Body of pancreas (tissue), 4 donors: ENCODE measurements around the gene ATG4D. TPM values are rescaled to one million over a fixed set of nuclear protein-coding genes. Genes with fewer than 3 reads are reported as not detected.
A peak's percentile ranks its signal among the peaks of the same experiment; 100 is the strongest.

ENCODE experiments used
- ATAC-seq: fragments of 150-250 bp; one replicate; pipeline ENCODE4 v1.9.1; 2016
- DNase-seq, 4 donors: peaks; one replicate each; pipeline ENCODE4 v3.0.0-alpha.2; 2019
- H3K27ac ChIP-seq, 4 donors: fragments of 200-600 bp; sonication (generic); 1 replicate in 3 of 4; 2 replicates in 1 of 4; pipeline versions ENCODE4 v1.5.1 to v1.6.1; 2016 to 2019; ENCODE audit warnings: mild to moderate bottlenecking in 1 of 4, mixed read lengths in 1 of 4, moderate library complexity in 1 of 4
- H3K27me3 ChIP-seq, 2 donors: fragments of 200-600 bp; sonication (generic); one replicate each; pipeline ENCODE4 v1.6.0; 2016; ENCODE audit warnings: mild to moderate bottlenecking in 1 of 2
- H3K36me3 ChIP-seq, 2 donors: fragments of 200-600 bp; sonication (generic); replicated peaks in 1 of 2; 2 replicates each; pipeline ENCODE4 v1.5.1; 2016; ENCODE audit warnings: low read depth in 2 of 2; ENCODE audit not compliant: insufficient read depth in 1 of 2
- H3K4me1 ChIP-seq: fragments of 200-600 bp; sonication (generic); one replicate; pipeline ENCODE4 v1.6.0; 2016
- H3K4me3 ChIP-seq, 2 donors: fragments of 200-600 bp; sonication (generic); 1 replicate in 1 of 2; 2 replicates in 1 of 2; pipeline ENCODE4 v1.5.1; 2016 to 2019
- H3K9me3 ChIP-seq, 3 donors: fragments of 200-600 bp; sonication (generic); 1 replicate in 2 of 3; 2 replicates in 1 of 3; pipeline ENCODE4 v1.5.1; 2016
- POLR2A ChIP-seq, 3 donors: fragments of 450-650 bp; IDR thresholded peaks; one replicate each; pipeline ENCODE4 v1.6.1; 2016; ENCODE audit warnings: antibody characterized with exemption in 3 of 3, mild to moderate bottlenecking in 2 of 3
- WGBS, 2 donors: methylation state at CpG; one replicate each; pipeline ENCODE4 v1.1.5; 2017; 5-methylcytosine and 5-hydroxymethylcytosine counted together
- intact Hi-C: fragments of 100-400 bp; cut with DNase I; formaldehyde crosslinking; loops from one replicate; pipeline ENCODE4 v1.15.1; 2023
- total RNA-seq, 2 donors: library from RNA; depleted of rRNA; stranded (reverse); fragments of >200 nt; gene quantifications; one replicate each; pipeline ENCODE4 v1.1.0, GENCODE V29; 2016
- TF ChIP-seq, protein P1 (sequence below), 7 experiments: fragments of 450-650 bp in 4 of 7; fragments of 200-600 bp in 3 of 7; sonication (generic) in 3 of 7; IDR thresholded peaks; one replicate each; pipeline ENCODE4 v1.5.1; 2016 to 2019; ENCODE audit warnings: antibody characterized with exemption in 7 of 7

ATG4D gene
- total RNA-seq, 2 donors from 2014 or later: 20.4 to 23.3 TPM

DNA sequence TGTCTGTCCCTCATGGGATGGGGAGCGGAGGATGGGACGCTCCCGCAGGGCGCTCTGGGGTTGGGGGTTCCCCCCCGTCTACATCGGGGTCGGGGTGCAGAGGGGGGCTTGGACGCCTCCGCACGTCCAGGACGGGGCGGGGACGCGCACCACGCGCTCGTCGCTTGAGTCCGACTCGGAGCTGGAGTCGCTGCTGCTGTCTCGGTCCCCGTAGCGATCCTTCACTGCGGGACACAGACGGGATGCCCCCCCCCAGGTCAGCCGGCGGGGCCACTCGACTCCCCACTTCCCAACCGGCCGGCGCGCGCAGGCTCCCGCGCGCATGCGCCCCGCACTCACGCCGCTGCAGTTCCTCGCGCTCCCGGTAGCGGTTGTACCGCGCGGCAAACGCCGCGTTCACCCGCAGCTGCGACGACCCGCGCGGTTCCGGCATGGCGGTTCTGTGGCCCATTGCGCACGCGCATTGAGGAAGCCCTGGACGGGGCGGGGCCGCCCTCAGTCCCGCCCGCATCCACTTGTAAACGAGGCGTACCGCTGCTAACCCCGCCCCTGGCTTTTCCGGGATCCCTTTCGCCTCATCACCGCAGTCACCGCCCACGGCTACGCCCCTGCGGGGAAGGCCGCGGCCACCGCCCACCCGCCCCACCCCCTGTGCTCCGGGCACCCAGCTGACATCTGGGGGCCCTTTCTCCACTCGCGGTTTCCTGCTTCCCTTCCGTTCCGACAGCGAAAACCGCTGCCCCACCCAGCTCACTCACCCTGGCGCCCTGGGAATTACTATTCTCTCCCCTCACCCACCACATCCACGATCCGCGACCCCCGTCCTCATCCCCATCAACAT, 22.1 kb downstream of the ATG4D start, which contains the start of gene KRI1:
Gene KRI1, minus strand, starts transcription at position 444 of the 841 bp plus-strand sequence. Its CDS starts 11 bp downstream, at position 433.
- intact Hi-C loops: no loop called here

DNA sequence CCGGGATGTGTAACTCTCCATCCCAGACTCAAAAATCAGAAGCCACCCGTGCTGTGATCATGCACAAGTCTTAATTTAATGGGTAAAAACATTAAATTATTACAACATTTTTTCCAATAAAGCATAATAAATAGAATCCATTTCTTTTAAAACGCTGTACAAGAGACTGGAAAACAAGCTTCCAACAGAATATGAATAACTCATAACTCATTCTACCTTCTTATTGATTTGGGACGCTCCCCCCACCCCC, 22.6 kb downstream of the ATG4D start:
- Histone ChIP-seq H3K4me1 (peaks cover 37% of the 10 kb centered on the region), H3K9me3 (no peaks in the 10 kb centered on the region), H3K27ac (peak overlapping the region; percentile 68 to 89 (median 74)), H3K36me3 (no peaks in the 10 kb centered on the region), H3K27me3 (no peaks in the 10 kb centered on the region), H3K4me3 (peak overlapping the region in 1 of 2 donors; percentile 78)
- WGBS, 2 donors: 0 to 1% methylated on average over 4 of the region's 4 CpGs
- TF ChIP-seq, protein P1, sequence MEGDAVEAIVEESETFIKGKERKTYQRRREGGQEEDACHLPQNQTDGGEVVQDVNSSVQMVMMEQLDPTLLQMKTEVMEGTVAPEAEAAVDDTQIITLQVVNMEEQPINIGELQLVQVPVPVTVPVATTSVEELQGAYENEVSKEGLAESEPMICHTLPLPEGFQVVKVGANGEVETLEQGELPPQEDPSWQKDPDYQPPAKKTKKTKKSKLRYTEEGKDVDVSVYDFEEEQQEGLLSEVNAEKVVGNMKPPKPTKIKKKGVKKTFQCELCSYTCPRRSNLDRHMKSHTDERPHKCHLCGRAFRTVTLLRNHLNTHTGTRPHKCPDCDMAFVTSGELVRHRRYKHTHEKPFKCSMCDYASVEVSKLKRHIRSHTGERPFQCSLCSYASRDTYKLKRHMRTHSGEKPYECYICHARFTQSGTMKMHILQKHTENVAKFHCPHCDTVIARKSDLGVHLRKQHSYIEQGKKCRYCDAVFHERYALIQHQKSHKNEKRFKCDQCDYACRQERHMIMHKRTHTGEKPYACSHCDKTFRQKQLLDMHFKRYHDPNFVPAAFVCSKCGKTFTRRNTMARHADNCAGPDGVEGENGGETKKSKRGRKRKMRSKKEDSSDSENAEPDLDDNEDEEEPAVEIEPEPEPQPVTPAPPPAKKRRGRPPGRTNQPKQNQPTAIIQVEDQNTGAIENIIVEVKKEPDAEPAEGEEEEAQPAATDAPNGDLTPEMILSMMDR (IDR thresholded peaks at IDR 0.05): no peak
- no peak for TF ChIP-seq POLR2A (IDR thresholded peaks at IDR 0.05)
- ATAC-seq (no peak), DNase-seq (no peak)
- intact Hi-C loops: no loop called here

More for the DNA sequence above, 22.1 kb downstream of the ATG4D start, which contains the start of gene KRI1:
- Histone ChIP-seq H3K4me3 (peak within 1 kb of the TSS; percentile 58 to 78), H3K27me3 (no peaks in the 10 kb centered on the region), H3K4me1 (peaks cover 37% of the 10 kb centered on the region), H3K36me3 (peaks cover 0 to 3% of the 10 kb centered on the region in 2 donors), H3K27ac (peak within 1 kb of the TSS; percentile 68 to 89 (median 74)), H3K9me3 (no peaks in the 10 kb centered on the region)
- peak; percentile 99 for DNase-seq
- WGBS, 2 donors: 0% methylated on average over 9 to 71 of the region's 94 CpGs
- peak; percentile 81 to 86 (median 85) for TF ChIP-seq POLR2A (IDR thresholded peaks at IDR 0.05)
- TF ChIP-seq, protein P1 (IDR thresholded peaks at IDR 0.05): peak; percentile 15 to 81 (median 54)
- ATAC-seq: peak; percentile 78

DNA sequence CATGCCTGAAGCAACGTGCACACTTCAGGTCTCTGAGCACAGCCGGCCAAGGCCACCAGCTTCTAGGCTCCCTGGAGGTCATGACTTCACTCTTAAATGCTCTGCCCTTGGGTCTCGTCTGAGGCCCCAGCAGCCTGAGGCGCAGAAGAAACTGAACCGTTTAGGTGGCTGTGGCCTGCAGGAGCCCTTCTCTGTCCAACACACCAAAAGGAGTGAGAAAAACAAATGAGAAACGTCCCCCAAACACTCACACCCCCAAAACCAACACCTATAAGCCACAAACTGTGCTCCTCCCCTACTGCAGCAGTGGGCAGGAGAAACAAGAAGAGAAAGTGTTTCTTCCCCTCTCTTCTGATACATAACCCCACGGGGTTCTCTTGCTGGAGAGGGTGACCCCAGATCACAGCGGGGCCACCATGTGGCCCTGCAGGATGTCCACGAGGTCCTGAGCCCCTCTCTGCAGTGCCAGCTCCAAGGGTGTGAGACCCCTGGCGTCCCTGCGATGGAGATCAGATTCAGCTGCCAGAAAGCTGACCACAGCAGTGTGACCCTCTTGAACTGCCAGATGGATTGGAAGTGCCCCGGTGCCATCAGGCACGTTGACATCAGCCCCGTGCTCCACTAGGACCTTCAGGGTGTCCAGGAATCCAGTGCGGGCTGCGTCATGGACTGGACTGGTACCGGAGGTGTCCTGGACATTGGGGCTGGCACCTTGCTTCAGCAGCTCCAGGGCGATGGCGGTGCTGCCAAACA, 23.1 kb downstream of the ATG4D start:
- TF ChIP-seq POLR2A (IDR thresholded peaks at IDR 0.05): no peak
- DNase-seq (peak in 3 of 4 donors; percentile 17 to 35 (median 28)), ATAC-seq (no peak)
- Histone ChIP-seq H3K27ac (peak overlapping the region; percentile 68 to 89 (median 74)), H3K36me3 (no peaks in the 10 kb centered on the region), H3K27me3 (no peaks in the 10 kb centered on the region), H3K9me3 (no peaks in the 10 kb centered on the region), H3K4me3 (no peak overlapping the region), H3K4me1 (peaks cover 37% of the 10 kb centered on the region)
- WGBS, 2 donors: 45 to 49% methylated on average over 12 to 19 of the region's 19 CpGs
- intact Hi-C loops: no loop called here

DNA sequence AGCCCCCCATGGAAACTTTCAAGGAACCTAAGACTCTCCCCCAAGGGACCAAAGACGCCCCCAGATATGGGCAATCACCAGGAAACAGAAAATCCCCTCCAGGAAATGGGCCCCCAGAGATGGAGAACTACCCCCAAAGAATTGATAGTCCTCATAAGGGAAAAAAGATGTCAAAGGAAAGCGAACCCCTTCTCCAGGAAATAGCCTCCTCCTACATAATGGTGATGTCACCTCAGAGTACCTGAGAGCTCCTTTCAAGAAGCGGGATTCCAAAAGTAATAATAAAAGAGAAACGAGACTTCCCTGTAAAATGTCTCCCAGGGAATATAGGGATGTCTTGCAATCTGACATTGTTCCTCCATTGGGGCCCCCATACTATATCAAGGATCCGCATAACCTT, 24.0 kb downstream of the ATG4D start:
- WGBS, 2 donors: 40 to 45% methylated on average over 5 of the region's 5 CpGs
- peak overlapping the region in 2 of 4 donors; percentile 81 to 89 for H3K27ac ChIP-seq
- intact Hi-C loops: no loop called here
- DNase-seq: no peak
- no peak overlapping the region for H3K4me3 ChIP-seq
- H3K4me1 ChIP-seq: peaks cover 41% of the 10 kb centered on the region
- H3K9me3 ChIP-seq: no peaks in the 10 kb centered on the region
- TF ChIP-seq, protein P1 (IDR thresholded peaks at IDR 0.05): no peak
- no peak for TF ChIP-seq POLR2A (IDR thresholded peaks at IDR 0.05)
- no peaks in the 10 kb centered on the region for H3K27me3 ChIP-seq
- no peaks in the 10 kb centered on the region for H3K36me3 ChIP-seq
- ATAC-seq: no peak
